Gastrocnemius medialis (tissue), 4 donors: Measurements from ENCODE around the gene FAM210A.

Source experiments
- CTCF ChIP-seq, 5 experiments: fragments of 450-650 bp in 3 of 5; fragments of 200-600 bp in 2 of 5; sonication (generic) in 2 of 5; IDR thresholded peaks in 4 of 5; conservative IDR thresholded peaks in 1 of 5; 1 replicate in 4 of 5; 2 replicates in 1 of 5; pipeline ENCODE4 v1.5.1; 2016 to 2019; ENCODE audit warnings: antibody characterized with exemption in 5 of 5, mild to moderate bottlenecking in 3 of 5, moderate library complexity in 3 of 5
- POLR2A ChIP-seq, 2 donors: fragments of 450-650 bp; IDR thresholded peaks; one replicate each; pipeline ENCODE4 v1.6.1; 2017; ENCODE audit warnings: antibody characterized with exemption in 2 of 2, mild to moderate bottlenecking in 2 of 2, moderate library complexity in 2 of 2

- TF ChIP-seq CTCF (IDR thresholded peaks at IDR 0.05 in 4 of 5, conservative IDR thresholded peaks at IDR 0.05 in 1 of 5) (no peak), POLR2A (IDR thresholded peaks at IDR 0.05) (no peak)
Observed at GRCh38 chr18:13616041-13616440, 110.3 kb downstream of the FAM210A start.
